ENCODE measurements around the gene NIBAN1.

The NIBAN1 gene

DNA sequence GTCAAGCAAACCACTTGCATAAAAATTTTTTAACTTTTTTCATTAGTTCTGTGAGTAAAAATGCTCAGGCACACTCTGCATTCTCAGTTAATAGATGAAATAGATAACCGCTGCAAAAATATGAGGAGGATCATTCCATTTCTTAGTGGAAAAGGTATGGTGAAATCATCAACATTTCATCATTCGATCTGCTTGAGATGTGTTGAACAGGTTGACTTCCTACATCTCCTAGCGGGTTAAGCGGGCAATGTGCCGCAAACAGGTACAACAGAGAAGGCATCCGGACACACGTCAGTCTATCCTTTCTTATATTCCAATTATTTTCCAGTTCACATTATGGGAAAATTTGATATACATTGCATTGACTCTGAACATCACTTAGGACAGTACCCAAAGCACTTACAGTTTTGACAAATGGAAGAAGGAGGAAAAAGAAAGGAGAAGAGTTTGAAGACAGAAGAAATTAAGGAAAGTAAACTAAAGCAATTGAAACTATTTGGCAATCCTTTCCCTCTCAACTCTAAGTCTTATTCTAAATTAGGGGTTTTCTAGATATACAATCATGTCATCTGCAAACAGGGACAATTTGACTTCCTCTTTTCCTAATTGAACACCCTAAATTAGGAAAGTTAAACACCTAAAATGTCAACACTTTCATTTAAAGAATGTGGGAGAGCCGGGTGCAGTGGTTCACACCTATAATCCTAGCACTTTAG, 33.5 kb downstream of the NIBAN1 start:
- Histone ChIP-seq H3K27me3 (replicated peaks) (no peaks in the 10 kb centered on the region), H3K36me3 (replicated peaks) (no peaks in the 10 kb centered on the region), H3K27ac (no peak overlapping the region), H3K4me3 (ENCODE audit: low read depth, low read length) (no peak overlapping the region)
- no peak for DNase-seq
- in situ Hi-C loops (cut with HindIII; ENCODE audit: low pct_ligation_motif_present, low sequenced_read_pairs), result no loop called here
- TF ChIP-seq, protein P1, sequence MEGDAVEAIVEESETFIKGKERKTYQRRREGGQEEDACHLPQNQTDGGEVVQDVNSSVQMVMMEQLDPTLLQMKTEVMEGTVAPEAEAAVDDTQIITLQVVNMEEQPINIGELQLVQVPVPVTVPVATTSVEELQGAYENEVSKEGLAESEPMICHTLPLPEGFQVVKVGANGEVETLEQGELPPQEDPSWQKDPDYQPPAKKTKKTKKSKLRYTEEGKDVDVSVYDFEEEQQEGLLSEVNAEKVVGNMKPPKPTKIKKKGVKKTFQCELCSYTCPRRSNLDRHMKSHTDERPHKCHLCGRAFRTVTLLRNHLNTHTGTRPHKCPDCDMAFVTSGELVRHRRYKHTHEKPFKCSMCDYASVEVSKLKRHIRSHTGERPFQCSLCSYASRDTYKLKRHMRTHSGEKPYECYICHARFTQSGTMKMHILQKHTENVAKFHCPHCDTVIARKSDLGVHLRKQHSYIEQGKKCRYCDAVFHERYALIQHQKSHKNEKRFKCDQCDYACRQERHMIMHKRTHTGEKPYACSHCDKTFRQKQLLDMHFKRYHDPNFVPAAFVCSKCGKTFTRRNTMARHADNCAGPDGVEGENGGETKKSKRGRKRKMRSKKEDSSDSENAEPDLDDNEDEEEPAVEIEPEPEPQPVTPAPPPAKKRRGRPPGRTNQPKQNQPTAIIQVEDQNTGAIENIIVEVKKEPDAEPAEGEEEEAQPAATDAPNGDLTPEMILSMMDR (IDR thresholded peaks at IDR 0.05; ENCODE audit: low read depth, low read length, missing control alignments), result no peak

DNA sequence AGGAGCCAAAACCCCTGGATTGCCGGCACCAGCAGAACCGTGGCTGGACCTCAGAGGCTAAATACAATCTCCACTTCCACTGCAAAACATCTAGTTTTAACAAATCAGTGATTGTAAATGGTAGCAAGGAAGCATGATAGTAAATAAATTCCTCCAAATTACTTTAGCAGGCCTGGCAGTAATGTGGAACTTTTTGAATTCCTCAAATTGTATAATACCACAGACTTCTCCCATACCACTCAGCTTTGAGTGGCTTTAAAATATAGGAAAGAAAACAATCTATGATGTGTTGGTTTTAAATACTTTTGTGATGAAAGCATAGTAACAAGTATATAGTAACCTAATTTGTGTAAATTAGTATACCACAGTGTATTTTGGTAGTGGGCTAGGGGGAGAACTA, 34.1 kb downstream of the NIBAN1 start:
- no peaks in the 10 kb centered on the region for H3K36me3 ChIP-seq (replicated peaks)
- no peak for DNase-seq
- in situ Hi-C loops (cut with HindIII; ENCODE audit: low pct_ligation_motif_present, low sequenced_read_pairs), result no loop called here

DNA sequence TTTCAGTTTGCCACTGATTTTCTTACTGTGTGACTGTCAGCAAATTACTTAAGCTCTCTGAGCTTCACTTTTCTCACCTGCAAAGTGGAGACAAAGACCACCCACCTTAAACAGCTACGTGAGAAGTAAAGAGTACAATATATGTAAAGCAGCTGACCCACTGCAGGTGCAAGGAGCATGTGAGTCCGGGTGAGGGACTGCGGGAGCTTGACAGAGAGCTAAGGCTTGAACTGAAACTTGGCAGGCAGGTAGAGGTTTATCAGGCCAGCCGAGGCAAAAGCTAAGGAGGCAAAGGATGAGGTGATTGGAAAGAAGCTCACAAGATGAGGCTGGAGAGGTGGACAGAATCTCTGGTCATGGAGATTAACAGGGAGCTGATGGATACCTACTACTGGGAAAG, 36.6 kb downstream of the NIBAN1 start:
- no peaks in the 10 kb centered on the region for H3K36me3 ChIP-seq (replicated peaks)
- H3K27me3 ChIP-seq (replicated peaks), result no peaks in the 10 kb centered on the region
- H3K4me3 ChIP-seq (ENCODE audit: low read depth, low read length), result no peak overlapping the region
- no peak overlapping the region for H3K27ac ChIP-seq
- DNase-seq, result no peak
- TF ChIP-seq, protein P1 (IDR thresholded peaks at IDR 0.05; ENCODE audit: low read depth, low read length, missing control alignments), result no peak
- in situ Hi-C loops (cut with HindIII; ENCODE audit: low pct_ligation_motif_present, low sequenced_read_pairs), result no loop called here

More for the DNA sequence above, 34.1 kb downstream of the NIBAN1 start:
- TF ChIP-seq, protein P1 (IDR thresholded peaks at IDR 0.05; ENCODE audit: low read depth, low read length, missing control alignments), result no peak
- Histone ChIP-seq H3K4me3 (ENCODE audit: low read depth, low read length) (no peak overlapping the region), H3K27me3 (replicated peaks) (no peaks in the 10 kb centered on the region), H3K27ac (no peak overlapping the region)

DNA sequence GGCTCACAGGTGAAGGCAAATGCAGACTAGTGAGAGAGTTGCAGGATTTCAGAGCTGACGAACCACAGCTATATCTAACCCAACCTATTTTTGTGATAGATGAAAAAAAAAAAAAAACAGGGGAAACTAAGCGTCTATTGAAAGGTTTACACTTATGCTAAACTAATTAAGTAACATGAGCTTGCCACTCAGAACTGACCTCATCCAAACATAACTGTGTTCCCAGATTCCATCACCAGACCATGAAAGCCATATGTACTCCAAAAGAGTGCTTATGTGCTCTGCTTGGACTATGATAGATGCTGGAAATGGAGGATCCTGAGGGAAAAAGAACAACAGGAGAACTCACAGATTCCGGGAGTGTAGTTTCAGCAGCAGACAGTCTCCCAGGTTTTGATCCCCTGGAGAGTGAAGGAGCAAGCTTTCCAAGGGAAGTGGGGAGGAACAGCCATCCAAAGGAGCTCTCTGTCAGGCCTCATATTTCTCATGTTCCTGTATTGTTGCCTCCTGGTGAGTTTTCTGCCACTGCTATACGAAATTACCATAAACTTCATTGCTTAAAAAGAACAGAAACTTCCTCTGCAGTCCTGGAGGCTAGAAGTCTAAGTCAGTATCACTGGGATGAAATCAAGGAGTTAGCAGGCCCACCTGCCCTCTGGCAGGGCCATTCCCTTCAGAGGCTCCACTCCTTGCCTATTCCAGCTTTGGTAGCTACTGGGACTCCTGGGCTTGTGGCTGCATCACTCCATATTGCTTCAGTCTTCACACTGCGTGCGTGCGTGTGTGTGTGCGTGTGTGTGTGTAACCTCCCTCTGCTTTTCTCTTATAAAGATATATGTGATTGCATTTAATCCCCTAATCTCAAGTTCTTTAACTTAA, 38.1 kb downstream of the NIBAN1 start:
- Histone ChIP-seq H3K36me3 (replicated peaks) (no peaks in the 10 kb centered on the region), H3K27me3 (replicated peaks) (no peaks in the 10 kb centered on the region), H3K27ac (no peak overlapping the region), H3K4me3 (ENCODE audit: low read depth, low read length) (no peak overlapping the region)
- TF ChIP-seq, protein P1 (IDR thresholded peaks at IDR 0.05; ENCODE audit: low read depth, low read length, missing control alignments), result no peak
- in situ Hi-C loops (cut with HindIII; ENCODE audit: low pct_ligation_motif_present, low sequenced_read_pairs), result no loop called here
- DNase-seq, result no peak

DNA sequence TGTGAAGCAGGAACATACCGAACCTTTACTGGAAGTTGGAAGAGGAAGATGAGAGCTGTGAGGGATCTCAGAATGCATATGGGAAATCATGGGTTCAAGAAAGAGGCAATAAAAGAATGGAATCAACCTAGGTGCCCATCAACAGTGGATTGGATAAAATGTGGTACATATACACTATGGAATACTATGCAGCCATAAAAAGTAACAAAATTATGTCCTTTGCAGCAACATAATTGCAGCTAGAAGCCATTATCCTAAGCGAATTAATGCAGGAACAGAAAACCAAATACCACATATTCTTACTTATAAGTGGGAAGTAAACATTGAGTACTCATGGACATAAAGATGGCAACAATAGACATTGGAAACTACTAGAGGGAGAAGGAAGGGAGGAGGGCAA, 40.4 kb downstream of the NIBAN1 start:
- no peak for DNase-seq
- TF ChIP-seq, protein P1 (IDR thresholded peaks at IDR 0.05; ENCODE audit: low read depth, low read length, missing control alignments), result no peak
- in situ Hi-C loops (cut with HindIII; ENCODE audit: low pct_ligation_motif_present, low sequenced_read_pairs), result no loop called here
- Histone ChIP-seq H3K4me3 (ENCODE audit: low read depth, low read length) (no peak overlapping the region), H3K36me3 (replicated peaks) (no peaks in the 10 kb centered on the region), H3K27me3 (replicated peaks) (no peaks in the 10 kb centered on the region), H3K27ac (no peak overlapping the region)

Data from brain microvascular endothelial cell (primary cell).